ENCODE results near the gene TRAPPC12.

TRAPPC12 gene

GRCh38 chr2:3516831-3517230 lies 137.3 kb downstream of the TRAPPC12 start:
- no peak for DNase-seq

GRCh38 chr2:3517948-3518495 lies 138.5 kb downstream of the TRAPPC12 start:
- no peak for DNase-seq

- DNase-seq, result peak; percentile 96
These were observed 139.2 kb downstream of the TRAPPC12 start for GRCh38 chr2:3518496-3519254.

- DNase-seq, result peak; percentile 66
These were observed 140.0 kb downstream of the TRAPPC12 start, which contains the start of gene ADI1 for GRCh38 chr2:3519255-3520205. Gene ADI1 (minus strand): TSS chr2:3519531. CDS start chr2:3519487, 44 bp downstream.

DNA sequence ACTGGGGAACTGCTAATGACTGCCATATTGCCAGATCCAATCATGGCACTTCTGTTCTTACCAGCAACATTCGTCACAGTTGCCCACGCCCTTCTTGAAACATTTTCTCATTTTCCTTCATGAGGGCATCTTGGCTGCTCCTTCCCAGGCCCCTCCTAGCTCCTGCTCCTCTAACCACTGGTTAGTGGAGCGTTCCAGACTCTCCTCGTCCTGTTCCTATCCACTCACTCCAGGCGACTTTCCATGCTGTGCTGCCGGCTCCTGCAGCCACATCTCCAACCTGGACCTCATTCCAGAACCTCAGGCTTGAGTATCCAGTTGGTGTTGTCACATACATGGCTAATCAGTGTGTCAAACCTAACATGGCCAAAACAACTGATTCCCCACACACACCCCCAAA lies 141.1 kb downstream of the TRAPPC12 start:
- DNase-seq, result no peak

GRCh38 chr2:3522961-3523421 lies 143.5 kb downstream of the TRAPPC12 start:
- no peak for DNase-seq

DNA sequence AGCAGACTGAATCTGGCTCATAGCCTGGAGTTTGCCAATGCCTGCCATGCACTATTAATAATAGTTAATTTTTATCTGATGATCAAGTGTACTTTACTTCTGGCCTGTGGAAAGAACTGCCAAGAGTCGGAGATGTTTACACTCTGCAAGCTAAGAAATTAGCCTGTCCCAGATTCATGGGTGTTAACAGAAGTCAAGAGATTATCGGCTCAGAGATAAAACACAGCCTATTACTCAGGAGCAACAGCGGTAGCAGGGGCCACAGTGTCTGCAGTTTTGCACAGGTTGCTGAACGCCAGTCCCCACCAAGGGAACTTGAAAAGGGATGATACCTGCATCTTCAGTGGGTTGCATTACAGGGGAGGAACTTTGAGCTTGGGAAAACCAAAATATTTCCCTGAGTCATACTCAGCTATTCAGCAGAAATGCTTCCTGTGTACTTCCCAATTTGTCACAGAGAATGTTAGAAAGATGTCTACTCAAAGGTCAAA lies 144.1 kb downstream of the TRAPPC12 start:
- no peak for DNase-seq

- DNase-seq, result no peak
These were observed 147.4 kb downstream of the TRAPPC12 start for GRCh38 chr2:3526871-3527270.

DNA sequence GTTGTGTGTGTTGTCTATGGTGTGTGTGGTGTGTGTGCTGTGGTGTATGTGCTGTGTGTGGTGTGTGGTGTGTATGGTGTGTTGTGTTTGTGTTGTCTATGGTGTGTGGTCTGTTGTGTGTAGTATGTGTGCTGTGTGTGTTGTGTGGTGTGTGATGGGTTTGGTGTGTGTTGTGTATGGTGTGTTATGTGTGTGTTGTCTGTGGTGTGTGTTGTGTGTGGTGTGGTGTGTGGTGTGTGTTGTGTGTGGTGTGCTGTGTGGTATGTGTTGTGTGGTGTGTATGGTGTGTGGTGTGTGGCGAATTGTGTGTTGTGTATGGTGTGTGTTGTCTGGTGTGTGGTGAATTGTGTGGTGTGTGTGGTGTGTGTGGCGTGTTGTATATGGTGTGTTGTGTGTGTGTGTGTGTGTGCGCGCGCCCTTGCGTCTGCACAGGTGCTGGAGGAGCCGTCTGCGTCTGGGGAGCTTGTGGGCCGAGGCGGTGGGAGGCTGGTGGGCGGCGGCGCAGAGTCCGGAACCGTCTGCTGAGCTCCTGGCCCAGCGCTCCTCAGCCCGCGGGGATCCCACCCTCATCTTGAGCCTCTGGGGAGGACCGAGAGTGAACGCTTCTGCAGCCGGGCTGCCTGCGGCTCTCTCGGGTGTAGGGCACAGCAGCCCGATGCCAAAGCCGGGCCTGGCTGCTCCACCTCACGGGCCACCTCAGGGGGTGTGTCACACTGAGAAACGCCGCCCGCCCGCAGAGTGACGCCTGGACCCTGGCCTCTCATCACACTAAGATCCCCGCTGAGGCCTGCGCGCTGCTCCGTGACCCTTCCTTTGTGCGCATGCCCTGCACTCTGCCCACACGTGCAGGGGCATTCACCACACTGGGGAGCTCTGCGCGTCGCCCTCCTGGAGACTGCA lies 148.6 kb downstream of the TRAPPC12 start:
- DNase-seq, result no peak
